ENCODE data around the gene PPP1R2B.
"Not testable (repeated sequence)": the region's sequence is repeated elsewhere in the genome, so short reads cannot be mapped to it uniquely, and the experiment has no call there.

GRCh38 chr5:156848447-156848846, 1.6 kb upstream of the PPP1R2B start:
- not testable (repeated sequence) for TF ChIP-seq POLR2A (IDR thresholded peaks at IDR 0.05; ENCODE audit: low read depth, low read length); POLR2AphosphoS5 (IDR thresholded peaks at IDR 0.05; ENCODE audit: low read depth, low read length); TAF1 (IDR thresholded peaks at IDR 0.05; ENCODE audit: low read depth, low read length); PAX5 (IDR thresholded peaks at IDR 0.05; ENCODE audit: insufficient read depth, low read length, severe bottlenecking)
